NOMO-1 treated with dmso at 0.1 percent for 144 hours (cell line): ENCODE measurements around the gene ARHGAP30.
"Not testable (repeated sequence)": the region's sequence is repeated elsewhere in the genome, so short reads cannot be mapped to it uniquely, and the experiment has no call there.

Experiments used
- DNase-seq: peaks from one replicate; lab custom pipeline; 2025; ENCODE audit not compliant: unreplicated experiment; lab: John Stamatoyannopoulos, UW

ARHGAP30 gene

GRCh38 chr1:161069731-161070270, at the start of gene ARHGAP30:
Gene ARHGAP30 (minus strand): TSS chr1:161069891. CDS start chr1:161069624, 267 bp downstream.
- peak; percentile 92 for DNase-seq

- DNase-seq: peak; percentile 80
Observed at GRCh38 chr1:161117759-161118581, 48.3 kb upstream of the ARHGAP30 start, which contains the start of the genes NIT1 and PFDN2. Gene NIT1 (plus strand): TSS chr1:161118105. CDS start chr1:161118177, 72 bp downstream. Gene PFDN2 (minus strand): TSS chr1:161118037. CDS start chr1:161118026, 11 bp downstream.

- DNase-seq: not testable (repeated sequence)
Observed at GRCh38 chr1:161115961-161116360, 46.3 kb upstream of the ARHGAP30 start.

GRCh38 chr1:161115132-161115711, 45.5 kb upstream of the ARHGAP30 start:
- no peak for DNase-seq

GRCh38 chr1:161114556-161114955, 44.9 kb upstream of the ARHGAP30 start:
- no peak for DNase-seq

GRCh38 chr1:161113915-161114314, 44.2 kb upstream of the ARHGAP30 start:
- no peak for DNase-seq

GRCh38 chr1:161111527-161111926, 41.8 kb upstream of the ARHGAP30 start:
- no peak for DNase-seq

- no peak for DNase-seq
Observed at GRCh38 chr1:161111117-161111516, 41.4 kb upstream of the ARHGAP30 start.

- DNase-seq: no peak
Observed at GRCh38 chr1:161106431-161106830, 36.7 kb upstream of the ARHGAP30 start.

- DNase-seq: no peak
Observed at GRCh38 chr1:161100556-161100955, 30.9 kb upstream of the ARHGAP30 start.

GRCh38 chr1:161099090-161099802, 29.6 kb upstream of the ARHGAP30 start:
- no peak for DNase-seq

- DNase-seq: no peak
Observed at GRCh38 chr1:161098210-161099068, 28.7 kb upstream of the ARHGAP30 start, which contains the start of gene KLHDC9. Gene KLHDC9 (plus strand): TSS chr1:161098361. CDS start chr1:161098536, 175 bp downstream.

GRCh38 chr1:161096530-161096929, 26.8 kb upstream of the ARHGAP30 start:
- DNase-seq: no peak

- no peak for DNase-seq
Observed at GRCh38 chr1:161096015-161096414, 26.3 kb upstream of the ARHGAP30 start.

- no peak for DNase-seq
Observed at GRCh38 chr1:161095230-161095629, 25.5 kb upstream of the ARHGAP30 start.

GRCh38 chr1:161094481-161094880, 24.8 kb upstream of the ARHGAP30 start:
- DNase-seq: no peak

- DNase-seq: no peak
Observed at GRCh38 chr1:161092621-161093028, 22.9 kb upstream of the ARHGAP30 start.

- DNase-seq: no peak
Observed at GRCh38 chr1:161091796-161092507, 22.3 kb upstream of the ARHGAP30 start.

GRCh38 chr1:161091093-161091492, 21.4 kb upstream of the ARHGAP30 start:
- DNase-seq: no peak

GRCh38 chr1:161090617-161091016, 20.9 kb upstream of the ARHGAP30 start:
- no peak for DNase-seq
